CD4-positive, CD25-positive, alpha-beta regulatory T cell (primary cell): Measurements from ENCODE around the gene PDRG1. TPM values are rescaled to one million over a fixed set of nuclear protein-coding genes. Genes with fewer than 3 reads are reported as not detected.

ENCODE experiments used
- ATAC-seq, 2 donors: fragments of 150-1000 bp; cut with Tn5 transposase; one replicate each; pipeline ENCODE4 v1.10.0; 2021; ENCODE audit warnings: low read depth in 2 of 2, moderate number of reproducible peaks in 2 of 2, moderate library complexity in 1 of 2
- DNase-seq, 3 donors: peaks; one replicate each; pipeline versions ENCODE4 v3.0.0 to v3.0.0-alpha.2; 2012 to 2022; ENCODE audit warnings: mixed read lengths in 1 of 3
- H3K27ac ChIP-seq: one replicate; pipeline ENCODE4 v1.7.0; 2013; ENCODE audit warnings: mild to moderate bottlenecking, low read length; ENCODE audit not compliant: insufficient read depth, poor library complexity, severe bottlenecking
- H3K27me3 ChIP-seq: one replicate; pipeline ENCODE4 v1.7.0; 2013; ENCODE audit warnings: low read length; ENCODE audit not compliant: control insufficient read depth, insufficient read depth
- H3K36me3 ChIP-seq: one replicate; pipeline ENCODE4 v1.7.0; 2013; ENCODE audit warnings: mild to moderate bottlenecking, low read length, moderate library complexity; ENCODE audit not compliant: control insufficient read depth, insufficient read depth
- H3K4me1 ChIP-seq: 2 replicates; pipeline ENCODE4 v1.7.0; 2013; ENCODE audit warnings: mild to moderate bottlenecking, low read length; ENCODE audit not compliant: insufficient read depth, control insufficient read depth, poor library complexity, severe bottlenecking
- H3K4me3 ChIP-seq: one replicate; pipeline ENCODE4 v1.7.0; 2013; ENCODE audit warnings: low read depth, mild to moderate bottlenecking, low read length, moderate library complexity
- H3K9me3 ChIP-seq, 2 experiments: 1 replicate in 1 of 2; 2 replicates in 1 of 2; pipeline ENCODE4 v1.7.0; 2013; ENCODE audit warnings: low read length in 2 of 2, mild to moderate bottlenecking in 1 of 2, moderate library complexity in 1 of 2; ENCODE audit not compliant: control insufficient read depth in 2 of 2
- H3K27ac Mint-ChIP-seq, 3 donors: one replicate each; pipeline ENCODE4 v1.8.0; 2020 to 2022; ENCODE audit warnings: mild to moderate bottlenecking in 3 of 3, mixed read lengths in 3 of 3, moderate library complexity in 2 of 3
- H3K27me3 Mint-ChIP-seq: one replicate; pipeline ENCODE4 v1.8.0; 2022; ENCODE audit warnings: mild to moderate bottlenecking, mixed read lengths
- H3K36me3 Mint-ChIP-seq: one replicate; pipeline ENCODE4 v1.8.0; 2020; ENCODE audit warnings: mixed read lengths
- H3K4me1 Mint-ChIP-seq, 4 donors: one replicate each; pipeline ENCODE4 v1.8.0; 2020 to 2022; ENCODE audit warnings: mixed read lengths in 4 of 4, mild to moderate bottlenecking in 1 of 4
- H3K4me3 Mint-ChIP-seq, 4 donors: one replicate each; pipeline ENCODE4 v1.8.0; 2020 to 2022; ENCODE audit warnings: mild to moderate bottlenecking in 4 of 4, mixed read lengths in 4 of 4, moderate library complexity in 3 of 4
- H3K9me3 Mint-ChIP-seq, 7 donors: one replicate each; pipeline ENCODE4 v1.8.0; 2020 to 2022; ENCODE audit warnings: mixed read lengths in 7 of 7, mild to moderate bottlenecking in 3 of 7, moderate library complexity in 2 of 7
- polyA plus RNA-seq, 4 donors: library from polyadenylated mRNA; unstranded; fragments of 300-500 nt; fragmentation: Illumina TruSeq; gene quantifications; one replicate each; pipeline ENCODE4 v1.2.3, GENCODE V29; 2021
- total RNA-seq: library from RNA; stranded (reverse); gene quantifications from one replicate; pipeline ENCODE4 v1.2.3, GENCODE V29; 2022

Gene PDRG1
- total and polyA plus RNA-seq, 5 donors from 2014 or later = 10.3 to 27.6 (median 19.3) TPM

- peaks cover 26% of the 10 kb centered on the region for H3K27me3 Mint-ChIP-seq
- no peaks in the 10 kb centered on the region for H3K36me3 ChIP-seq
- H3K27ac ChIP-seq = no peak overlapping the region
- no peak overlapping the region for H3K4me3 ChIP-seq
- peaks cover 12% of the 10 kb centered on the region for H3K27me3 ChIP-seq
- H3K36me3 Mint-ChIP-seq = no peaks in the 10 kb centered on the region
- peaks cover 0 to 1% (median 0%) of the 10 kb centered on the region in 7 donors for H3K9me3 Mint-ChIP-seq
- no peak overlapping the region for H3K27ac Mint-ChIP-seq
- DNase-seq = no peak
- no peaks in the 10 kb centered on the region for H3K4me1 ChIP-seq
- no peak overlapping the region for H3K4me3 Mint-ChIP-seq
- H3K9me3 ChIP-seq = no peaks in the 10 kb centered on the region
- no peaks in the 10 kb centered on the region for H3K4me1 Mint-ChIP-seq
- no peak for ATAC-seq
These were observed 23.2 kb upstream of the PDRG1 start for GRCh38 chr20:31974951-31975487.

- Mint-ChIP-seq H3K27me3 (peaks cover 32% of the 10 kb centered on the region), H3K27ac (no peak overlapping the region)
- no peak for ATAC-seq
These were observed 22.4 kb upstream of the PDRG1 start for GRCh38 chr20:31974296-31974695.

DNA sequence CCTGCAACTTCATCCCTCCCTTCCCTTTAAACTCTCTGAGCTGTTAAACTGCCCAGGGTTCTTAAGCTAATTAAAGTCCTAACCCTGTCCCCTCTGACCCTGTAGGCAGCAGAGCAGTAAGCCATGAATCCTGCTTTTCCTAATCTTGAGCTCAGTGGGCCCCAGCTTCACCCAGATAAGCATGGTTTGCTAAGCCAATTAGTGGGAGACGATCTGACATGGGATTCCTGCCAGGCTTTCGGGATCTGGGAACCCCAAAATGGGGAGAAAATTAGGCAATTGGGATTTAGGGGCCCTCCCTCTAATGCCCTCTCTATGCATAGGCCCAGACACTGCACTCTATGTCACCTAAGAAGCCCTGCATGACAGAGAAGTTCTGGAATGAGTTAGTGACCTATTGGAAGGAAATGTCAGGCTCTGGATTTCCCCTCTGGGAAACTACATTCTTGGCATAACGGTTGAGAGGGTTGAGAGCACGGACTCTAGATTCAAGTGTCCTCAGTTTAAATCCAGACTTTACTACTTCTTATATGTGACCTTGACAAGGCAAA, 20.7 kb upstream of the PDRG1 start:
- no peak for ATAC-seq
- H3K4me3 ChIP-seq = no peak overlapping the region
- no peaks in the 10 kb centered on the region for H3K36me3 Mint-ChIP-seq
- H3K27ac ChIP-seq = no peak overlapping the region
- no peak overlapping the region for H3K4me3 Mint-ChIP-seq
- H3K27me3 Mint-ChIP-seq = peaks cover 42% of the 10 kb centered on the region
- H3K4me1 Mint-ChIP-seq = peaks cover 0 to 6% (median 3%) of the 10 kb centered on the region in 4 donors
- no peak overlapping the region for H3K27ac Mint-ChIP-seq
- H3K36me3 ChIP-seq = no peaks in the 10 kb centered on the region
- H3K9me3 Mint-ChIP-seq = peaks cover 0 to 1% (median 0%) of the 10 kb centered on the region in 7 donors
- H3K9me3 ChIP-seq = no peaks in the 10 kb centered on the region
- peaks cover 10% of the 10 kb centered on the region for H3K4me1 ChIP-seq
- peaks cover 16% of the 10 kb centered on the region for H3K27me3 ChIP-seq
- no peak for DNase-seq

More at GRCh38 chr20:31974296-31974695, 22.4 kb upstream of the PDRG1 start:
- no peak overlapping the region for H3K27ac ChIP-seq
- no peaks in the 10 kb centered on the region for H3K4me1 Mint-ChIP-seq
- DNase-seq = no peak
- H3K27me3 ChIP-seq = peaks cover 13% of the 10 kb centered on the region
- H3K9me3 ChIP-seq = no peaks in the 10 kb centered on the region
- no peak overlapping the region for H3K4me3 Mint-ChIP-seq
- peaks cover 0 to 1% (median 0%) of the 10 kb centered on the region in 7 donors for H3K9me3 Mint-ChIP-seq
- no peaks in the 10 kb centered on the region for H3K4me1 ChIP-seq
- no peak overlapping the region for H3K4me3 ChIP-seq
- no peaks in the 10 kb centered on the region for H3K36me3 Mint-ChIP-seq
- no peaks in the 10 kb centered on the region for H3K36me3 ChIP-seq

DNA sequence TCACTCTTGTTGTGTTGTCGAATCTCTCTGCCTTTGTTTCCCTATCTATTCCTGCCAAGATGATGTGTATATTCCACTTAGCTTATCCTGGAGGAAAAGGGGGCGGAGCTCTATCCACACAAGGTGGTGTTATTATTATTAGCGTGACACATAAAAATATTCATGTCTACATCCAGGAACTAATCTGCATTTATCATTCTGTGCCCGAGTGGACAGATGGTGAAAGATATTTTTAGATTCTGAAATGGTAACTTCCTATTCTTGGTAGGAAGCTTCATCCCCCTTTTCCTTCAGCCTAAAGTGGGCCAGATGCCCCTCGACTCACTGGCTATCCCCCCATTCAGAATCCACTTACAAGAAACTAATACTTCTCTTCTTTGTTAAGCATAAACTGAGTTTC, 18.1 kb upstream of the PDRG1 start:
- Mint-ChIP-seq H3K4me1 (peaks cover 2 to 12% (median 5%) of the 10 kb centered on the region in 4 donors), H3K4me3 (peak overlapping the region in 3 of 4 donors; percentile 8 to 25 (median 22)), H3K9me3 (peaks cover 0 to 4% (median 1%) of the 10 kb centered on the region in 7 donors), H3K27me3 (peaks cover 41% of the 10 kb centered on the region), H3K27ac (no peak overlapping the region), H3K36me3 (no peaks in the 10 kb centered on the region)
- Histone ChIP-seq H3K27ac (no peak overlapping the region), H3K9me3 (no peaks in the 10 kb centered on the region), H3K36me3 (no peaks in the 10 kb centered on the region), H3K4me3 (no peak overlapping the region), H3K27me3 (peaks cover 25% of the 10 kb centered on the region), H3K4me1 (peaks cover 10% of the 10 kb centered on the region)
- ATAC-seq (no peak), DNase-seq (no peak)

DNA sequence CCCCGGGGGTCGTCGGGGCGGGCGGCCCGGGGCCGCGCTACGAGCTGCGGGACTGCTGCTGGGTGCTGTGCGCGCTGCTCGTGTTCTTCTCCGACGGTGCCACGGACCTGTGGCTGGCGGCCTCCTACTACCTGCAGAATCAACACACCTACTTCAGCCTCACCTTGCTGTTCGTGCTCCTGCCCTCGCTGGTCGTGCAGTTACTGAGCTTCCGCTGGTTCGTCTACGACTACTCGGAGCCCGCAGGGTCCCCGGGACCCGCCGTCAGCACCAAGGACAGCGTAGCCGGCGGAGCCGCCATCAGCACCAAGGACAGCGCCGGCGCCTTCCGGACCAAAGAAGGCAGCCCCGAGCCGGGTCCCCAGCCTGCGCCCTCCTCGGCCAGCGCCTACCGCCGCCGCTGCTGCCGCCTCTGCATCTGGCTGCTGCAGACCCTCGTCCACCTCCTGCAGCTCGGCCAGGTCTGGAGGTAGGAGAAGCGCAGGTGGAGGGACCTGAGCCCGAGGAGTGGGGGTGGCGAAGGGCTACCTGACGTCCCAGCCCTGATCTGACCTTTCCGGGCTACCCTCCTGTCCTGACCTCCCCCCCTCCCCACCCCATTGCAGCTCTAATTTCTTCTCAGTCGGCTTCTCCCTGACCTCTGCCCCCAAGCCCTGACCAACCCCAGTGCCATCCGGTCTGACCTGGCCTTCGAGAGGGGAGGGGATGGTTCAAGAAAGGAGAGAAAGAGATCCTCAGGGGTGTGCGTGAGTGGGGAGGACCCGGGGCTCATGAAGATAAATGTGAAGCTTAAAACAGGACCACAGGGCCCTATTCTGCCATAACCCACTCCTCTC, 16.7 kb upstream of the PDRG1 start:
- peaks cover 2 to 12% (median 5%) of the 10 kb centered on the region in 4 donors for H3K4me1 Mint-ChIP-seq
- Histone ChIP-seq H3K4me3 (no peak overlapping the region), H3K9me3 (no peaks in the 10 kb centered on the region), H3K27ac (no peak overlapping the region), H3K27me3 (peaks cover 25% of the 10 kb centered on the region), H3K36me3 (no peaks in the 10 kb centered on the region), H3K4me1 (peaks cover 10% of the 10 kb centered on the region)
- H3K27me3 Mint-ChIP-seq = peaks cover 39% of the 10 kb centered on the region
- no peak overlapping the region for H3K27ac Mint-ChIP-seq
- DNase-seq (peak; percentile 71 to 84 (median 74)), ATAC-seq (peak; percentile 85)
- peak overlapping the region; percentile 79 to 87 (median 84) for H3K4me3 Mint-ChIP-seq
- H3K9me3 Mint-ChIP-seq = peaks cover 0 to 4% (median 1%) of the 10 kb centered on the region in 7 donors
- H3K36me3 Mint-ChIP-seq = no peaks in the 10 kb centered on the region

- no peaks in the 10 kb centered on the region for H3K36me3 ChIP-seq
- peaks cover 25% of the 10 kb centered on the region for H3K27me3 ChIP-seq
- no peaks in the 10 kb centered on the region for H3K9me3 ChIP-seq
- Mint-ChIP-seq H3K4me3 (peak within 1 kb of the TSS; percentile 79 to 87 (median 84)), H3K27ac (no peak within 1 kb of the TSS), H3K9me3 (peaks cover 0 to 4% (median 1%) of the 10 kb centered on the region in 7 donors), H3K36me3 (no peaks in the 10 kb centered on the region), H3K27me3 (peaks cover 40% of the 10 kb centered on the region), H3K4me1 (peaks cover 2 to 12% (median 5%) of the 10 kb centered on the region in 4 donors)
- H3K4me3 ChIP-seq = no peak within 1 kb of the TSS
- H3K4me1 ChIP-seq = peaks cover 10% of the 10 kb centered on the region
- H3K27ac ChIP-seq = no peak within 1 kb of the TSS
- ATAC-seq (peak in 1 of 2 donors; percentile 20), DNase-seq (peak in 1 of 3 donors; percentile 49)
These were observed 16.0 kb upstream of the PDRG1 start, which contains the start of gene XKR7 for GRCh38 chr20:31967830-31968249. Gene XKR7, plus strand, starts transcription at chr20:31968151. Its CDS starts 25 bp downstream, at chr20:31968176.

DNA sequence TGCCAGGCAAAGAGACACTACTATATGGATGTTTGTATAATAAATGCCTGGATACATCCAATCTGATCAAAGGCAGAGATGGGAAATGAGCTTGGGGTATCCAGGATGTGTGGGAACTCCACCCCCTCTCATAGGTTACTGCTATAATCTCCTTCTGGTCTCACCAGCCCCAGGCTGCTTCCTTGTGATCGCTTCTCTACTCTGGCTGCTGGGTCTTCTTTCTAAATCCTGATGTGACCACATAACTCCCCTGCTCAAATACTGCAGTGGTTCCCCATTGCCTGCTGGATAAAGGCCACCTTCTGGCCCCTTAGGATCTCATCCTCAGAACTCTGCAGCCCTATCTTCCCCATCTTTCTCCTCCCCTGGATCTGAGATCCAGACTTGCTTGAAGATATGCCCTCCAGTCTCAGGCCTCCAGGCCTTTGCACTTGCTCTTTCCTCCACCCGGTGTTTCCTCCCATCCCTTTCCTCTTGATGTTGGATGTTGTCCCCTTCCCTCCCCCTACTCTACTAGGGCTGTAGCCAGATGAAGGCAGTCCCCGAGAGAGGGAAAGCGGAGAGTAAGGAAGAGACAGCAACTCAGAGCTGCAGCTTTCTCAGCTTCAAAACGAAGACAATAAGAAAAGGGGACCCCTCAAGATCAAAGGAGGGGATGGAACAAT, 15.3 kb upstream of the PDRG1 start:
- Histone ChIP-seq H3K27me3 (peaks cover 25% of the 10 kb centered on the region), H3K9me3 (no peaks in the 10 kb centered on the region), H3K4me3 (no peak overlapping the region), H3K36me3 (no peaks in the 10 kb centered on the region), H3K27ac (no peak overlapping the region), H3K4me1 (peaks cover 10% of the 10 kb centered on the region)
- peaks cover 44% of the 10 kb centered on the region for H3K27me3 Mint-ChIP-seq
- H3K36me3 Mint-ChIP-seq = no peaks in the 10 kb centered on the region
- peaks cover 0 to 4% (median 1%) of the 10 kb centered on the region in 7 donors for H3K9me3 Mint-ChIP-seq
- H3K4me3 Mint-ChIP-seq = peak overlapping the region in 3 of 4 donors; percentile 63 to 79 (median 78)
- H3K4me1 Mint-ChIP-seq = peaks cover 2 to 12% (median 5%) of the 10 kb centered on the region in 4 donors
- ATAC-seq = no peak
- DNase-seq = no peak
- no peak overlapping the region for H3K27ac Mint-ChIP-seq
